Measurements from ENCODE around the gene MTX3.

DNA sequence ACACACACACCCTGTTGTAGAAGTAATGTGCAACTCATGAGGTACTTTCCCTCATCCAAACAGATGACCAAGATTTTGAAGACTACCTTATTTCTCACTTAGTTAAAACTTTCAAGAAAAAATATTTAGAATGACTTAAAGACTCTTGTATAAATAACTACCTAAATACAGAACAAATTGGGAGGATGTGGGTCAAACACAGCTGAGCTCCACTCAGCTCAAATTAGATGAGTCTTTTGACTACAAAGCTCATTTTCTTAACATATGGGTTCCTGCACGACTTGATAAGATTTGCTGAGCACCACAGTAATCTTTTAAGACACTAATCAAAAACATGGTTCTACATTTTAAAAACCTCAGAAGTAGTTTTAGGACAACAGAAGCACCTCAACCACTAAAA lies 8.9 kb downstream of the MTX3 start:
- TF ChIP-seq, protein P1, sequence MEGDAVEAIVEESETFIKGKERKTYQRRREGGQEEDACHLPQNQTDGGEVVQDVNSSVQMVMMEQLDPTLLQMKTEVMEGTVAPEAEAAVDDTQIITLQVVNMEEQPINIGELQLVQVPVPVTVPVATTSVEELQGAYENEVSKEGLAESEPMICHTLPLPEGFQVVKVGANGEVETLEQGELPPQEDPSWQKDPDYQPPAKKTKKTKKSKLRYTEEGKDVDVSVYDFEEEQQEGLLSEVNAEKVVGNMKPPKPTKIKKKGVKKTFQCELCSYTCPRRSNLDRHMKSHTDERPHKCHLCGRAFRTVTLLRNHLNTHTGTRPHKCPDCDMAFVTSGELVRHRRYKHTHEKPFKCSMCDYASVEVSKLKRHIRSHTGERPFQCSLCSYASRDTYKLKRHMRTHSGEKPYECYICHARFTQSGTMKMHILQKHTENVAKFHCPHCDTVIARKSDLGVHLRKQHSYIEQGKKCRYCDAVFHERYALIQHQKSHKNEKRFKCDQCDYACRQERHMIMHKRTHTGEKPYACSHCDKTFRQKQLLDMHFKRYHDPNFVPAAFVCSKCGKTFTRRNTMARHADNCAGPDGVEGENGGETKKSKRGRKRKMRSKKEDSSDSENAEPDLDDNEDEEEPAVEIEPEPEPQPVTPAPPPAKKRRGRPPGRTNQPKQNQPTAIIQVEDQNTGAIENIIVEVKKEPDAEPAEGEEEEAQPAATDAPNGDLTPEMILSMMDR (IDR thresholded peaks at IDR 0.05) = no peak
- no peak for TF ChIP-seq POLR2A (IDR thresholded peaks at IDR 0.05)
